ENCODE results near the gene SIRPG.
"Not testable (repeated sequence)": the region's sequence is repeated elsewhere in the genome, so short reads cannot be mapped to it uniquely, and the experiment has no call there.

Gene SIRPG

GRCh38 chr20:1635291-1635979 lies 22.1 kb downstream of the SIRPG start:
- no peak for DNase-seq (ENCODE audit: low spot score)

- no peak for DNase-seq (ENCODE audit: low spot score)
Measured at GRCh38 chr20:1633535-1633934, 24.0 kb downstream of the SIRPG start.

- no peak for DNase-seq (ENCODE audit: low spot score)
Measured at GRCh38 chr20:1632178-1632577, 25.4 kb downstream of the SIRPG start.

GRCh38 chr20:1631309-1632151 lies 26.0 kb downstream of the SIRPG start:
- DNase-seq (ENCODE audit: low spot score), result peak; percentile 12

DNA sequence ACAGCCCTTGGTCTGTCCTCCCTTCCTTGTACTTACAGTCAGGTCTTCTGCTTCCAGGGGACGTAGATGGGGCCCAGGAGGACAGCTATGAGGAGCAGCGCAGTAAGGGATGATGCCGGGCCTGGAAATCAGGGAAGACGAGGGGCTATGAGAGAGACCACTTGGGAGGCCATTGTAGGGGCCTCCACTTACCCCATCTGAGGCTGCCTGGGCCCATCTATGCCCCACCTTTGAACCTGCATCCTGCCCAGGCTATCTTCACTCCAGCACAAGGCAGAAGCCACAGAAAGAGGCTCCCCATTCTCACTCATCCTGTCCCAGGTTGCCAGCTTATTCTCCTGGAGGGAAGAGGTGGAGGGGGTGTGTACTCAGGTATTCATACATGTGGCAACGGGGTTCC lies 27.4 kb downstream of the SIRPG start:
- DNase-seq (ENCODE audit: low spot score), result no peak

DNA sequence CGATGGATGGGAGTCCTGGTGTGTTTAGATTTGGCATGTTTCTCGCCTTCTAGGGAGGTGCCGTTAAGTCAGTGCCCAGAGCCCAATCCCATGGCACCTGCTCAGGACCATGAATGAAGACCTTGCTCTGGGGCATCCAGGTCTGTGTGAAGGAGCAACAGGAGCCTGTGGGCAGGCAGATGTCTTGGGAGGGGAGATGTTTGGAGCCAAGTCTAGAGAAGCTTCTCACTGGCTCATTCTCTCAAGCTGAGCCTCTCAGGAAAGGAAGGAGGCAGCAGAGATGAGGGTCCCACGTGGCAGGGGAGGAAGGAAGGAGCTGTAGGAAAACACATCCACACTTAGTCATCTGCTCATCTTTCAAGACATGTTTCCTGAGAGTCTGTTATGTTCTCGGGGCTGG lies 28.3 kb downstream of the SIRPG start:
- DNase-seq (ENCODE audit: low spot score), result no peak

DNA sequence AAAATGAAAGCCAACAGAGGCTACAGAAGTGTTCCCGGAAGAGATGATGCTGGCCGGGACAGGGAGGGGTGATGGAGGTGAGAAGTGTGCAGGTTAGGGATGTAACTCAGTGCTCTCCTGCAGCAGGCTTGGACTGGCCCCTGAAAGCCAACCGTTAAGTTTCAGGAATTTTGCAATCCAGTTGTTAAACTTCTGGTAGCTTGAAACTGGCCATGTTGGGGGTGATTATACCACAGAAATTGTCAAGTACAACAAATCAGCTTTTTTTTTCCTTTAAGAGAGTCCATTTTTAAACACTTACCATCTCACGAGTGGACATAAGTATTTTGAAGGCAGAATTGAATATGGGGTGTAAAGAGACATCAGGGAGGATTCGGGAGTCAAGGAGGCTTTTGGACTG lies 29.0 kb downstream of the SIRPG start:
- no peak for DNase-seq (ENCODE audit: low spot score)

GRCh38 chr20:1627200-1627550 lies 30.4 kb downstream of the SIRPG start:
- DNase-seq (ENCODE audit: low spot score), result no peak

GRCh38 chr20:1626528-1627199 lies 30.9 kb downstream of the SIRPG start:
- peak; percentile 1 for DNase-seq (ENCODE audit: low spot score)

DNA sequence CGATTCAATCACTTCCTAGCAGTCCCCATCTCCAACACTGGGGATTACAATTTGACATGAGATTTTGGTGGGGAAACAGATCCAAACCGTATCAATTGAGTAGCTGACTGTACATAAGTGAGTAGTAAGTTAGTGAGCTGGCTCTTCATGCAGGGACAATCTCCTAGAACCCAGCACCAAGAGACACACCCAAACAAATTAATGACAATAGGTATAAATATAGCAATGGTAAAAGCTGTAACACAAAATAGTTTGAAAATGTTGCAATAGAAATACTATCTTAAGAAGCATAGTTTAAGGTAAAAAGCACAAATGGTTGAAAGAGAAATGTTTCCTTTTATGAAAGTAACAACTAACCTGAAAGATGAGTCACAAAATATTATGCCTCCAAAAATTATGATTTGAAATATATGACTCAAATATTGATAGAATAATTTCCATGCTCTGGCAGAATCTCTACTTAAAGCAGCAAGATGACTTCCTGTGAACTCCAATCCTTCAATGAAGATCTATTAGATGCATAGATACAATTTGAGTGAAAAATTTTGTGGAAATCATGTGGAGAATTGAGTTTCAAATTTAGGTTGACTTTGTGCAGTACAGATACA lies 32.4 kb downstream of the SIRPG start:
- DNase-seq (ENCODE audit: low spot score), result peak; percentile 0

DNA sequence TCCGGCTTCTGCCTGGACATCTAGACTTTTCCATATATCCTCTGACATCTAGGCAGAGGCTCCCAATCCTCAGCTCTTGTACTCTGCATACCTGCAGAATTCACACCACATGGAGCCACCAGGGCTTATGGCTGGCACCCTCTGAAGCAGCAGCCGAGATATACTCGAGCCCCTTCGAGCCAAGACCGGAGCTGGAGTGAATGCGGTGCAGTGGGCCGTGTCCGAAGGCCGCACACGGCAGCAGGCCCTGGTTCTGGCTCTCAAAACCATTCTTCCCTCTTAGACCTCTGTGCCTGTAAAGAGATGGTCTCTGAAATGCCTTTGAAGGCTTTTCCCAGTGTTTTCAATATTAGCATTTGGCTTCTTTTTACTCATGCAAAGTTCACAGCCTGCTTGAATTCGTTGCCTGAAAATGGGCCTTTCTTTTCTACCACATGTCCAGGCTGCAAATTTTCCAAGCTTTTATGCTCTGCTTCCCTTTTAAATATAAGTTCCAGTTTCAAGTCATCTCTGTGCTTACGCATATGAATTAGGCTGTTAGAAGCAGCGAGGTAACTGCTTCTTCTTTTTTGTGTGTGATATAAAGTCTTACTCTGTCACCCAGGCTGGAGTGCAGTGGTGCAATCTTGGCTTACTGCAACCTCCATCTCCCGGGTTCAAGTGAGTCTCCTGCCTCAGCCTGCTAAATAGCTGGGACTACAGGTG lies 33.9 kb downstream of the SIRPG start:
- DNase-seq (ENCODE audit: low spot score), result no peak

DNA sequence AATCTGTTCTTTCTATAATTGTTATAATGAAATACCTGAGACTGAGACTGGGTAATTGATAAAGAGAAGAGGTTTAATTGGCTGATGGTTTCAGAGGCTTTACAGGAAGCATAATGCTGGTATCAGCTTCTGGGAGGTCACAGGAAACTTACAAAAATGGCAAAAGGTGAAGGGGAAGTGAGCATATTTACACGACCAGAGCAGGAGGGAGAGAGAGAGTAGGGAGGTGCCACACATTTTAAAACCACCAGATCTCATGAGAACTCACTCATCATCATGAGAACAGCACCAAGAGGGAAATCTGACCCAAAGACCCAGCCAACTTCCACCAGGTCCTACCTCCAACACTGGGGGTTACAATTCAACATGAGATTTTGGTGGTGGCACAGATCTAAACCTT lies 35.1 kb downstream of the SIRPG start:
- no peak for DNase-seq (ENCODE audit: low spot score)

GRCh38 chr20:1621316-1621715 lies 36.3 kb downstream of the SIRPG start:
- peak; percentile 0 for DNase-seq (ENCODE audit: low spot score)

DNA sequence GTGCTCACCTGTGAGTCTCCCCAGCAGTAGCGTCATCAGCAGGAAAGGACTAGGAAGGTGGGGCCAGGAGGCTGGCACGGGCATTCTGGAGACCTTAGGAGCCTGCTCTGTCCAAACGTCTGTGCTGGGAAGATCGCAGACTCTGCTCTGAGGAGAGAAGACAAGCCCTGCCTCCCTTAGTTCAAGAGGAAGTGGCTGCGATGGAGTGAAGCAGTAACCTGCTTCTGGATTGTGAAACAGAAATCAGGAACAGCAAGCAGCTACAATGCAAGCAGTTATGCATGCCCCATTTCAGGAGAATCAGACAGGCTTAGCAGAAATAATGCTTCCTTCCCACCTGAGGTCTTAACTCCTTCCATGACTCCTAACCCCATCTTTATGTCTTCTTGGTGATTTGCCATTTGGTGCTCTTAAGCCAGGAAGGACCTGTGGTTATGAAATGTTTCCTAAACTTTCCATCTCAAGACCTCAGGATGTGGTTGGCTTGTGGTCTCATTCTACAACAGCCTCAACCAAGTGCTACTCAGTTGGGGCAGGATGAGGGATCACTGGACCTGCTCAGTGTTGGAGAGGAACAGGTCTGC lies 37.6 kb downstream of the SIRPG start, which contains the start of gene SIRPB1:
TSS of gene SIRPB1 (minus strand) at position 149 of the 584 bp plus-strand sequence. CDS start at position 84, 65 bp downstream.
- peak; percentile 1 for DNase-seq (ENCODE audit: low spot score)

DNA sequence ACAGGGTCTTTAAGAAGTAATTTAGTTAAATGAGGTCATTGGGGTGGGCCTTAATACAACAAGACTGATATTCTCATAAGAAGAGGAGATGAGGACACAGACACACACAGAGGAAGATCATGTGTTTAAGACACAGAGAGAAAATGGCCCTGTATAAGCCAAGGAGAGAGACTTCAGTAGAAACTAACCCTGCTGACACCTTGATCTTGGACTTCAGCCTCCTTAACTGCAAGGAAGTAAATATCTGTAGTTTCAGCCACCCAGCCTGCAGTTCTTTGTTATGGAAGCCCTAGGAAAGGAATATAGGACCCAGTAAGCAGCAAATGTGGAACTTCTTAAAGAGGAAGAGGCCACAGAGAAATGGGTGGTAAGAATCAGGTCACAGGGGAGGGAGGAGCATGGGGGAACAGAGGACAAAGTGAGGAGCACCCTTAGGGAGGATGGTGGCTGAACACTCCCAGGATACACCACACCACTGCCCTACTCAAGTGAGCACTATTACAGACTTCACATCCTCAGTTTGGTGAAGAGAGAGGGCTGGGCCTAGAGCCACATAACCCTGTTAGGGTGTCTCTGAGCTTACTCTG lies 38.5 kb downstream of the SIRPG start:
- DNase-seq (ENCODE audit: low spot score), result peak; percentile 0

- peak; percentile 0 for DNase-seq (ENCODE audit: low spot score)
Measured at GRCh38 chr20:1618479-1618878, 39.1 kb downstream of the SIRPG start.

DNA sequence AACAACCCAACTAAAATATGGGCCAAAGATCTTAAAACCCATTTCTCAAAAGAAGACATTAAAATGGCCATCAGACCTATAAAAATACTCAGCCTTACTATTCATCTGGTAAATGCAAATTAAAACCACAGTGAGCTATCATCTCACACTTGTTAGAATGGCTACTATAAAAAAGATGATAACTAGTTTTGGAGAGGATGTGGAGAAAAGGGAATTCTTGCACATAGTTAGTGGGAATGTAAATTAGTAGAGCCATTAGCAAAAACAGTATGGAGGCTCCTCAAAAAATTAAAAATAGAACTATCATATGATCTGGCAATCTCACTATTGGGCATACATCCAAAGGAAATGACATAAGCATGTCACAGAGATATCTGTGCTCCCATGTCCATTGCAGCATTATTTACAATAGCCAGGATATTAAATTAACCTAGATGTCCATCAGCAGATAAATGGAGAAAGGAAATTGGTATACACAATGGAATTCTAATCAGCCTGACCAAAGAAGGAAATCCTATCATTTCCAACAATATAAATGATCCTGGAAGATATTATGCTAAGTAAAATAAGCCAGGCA lies 40.6 kb downstream of the SIRPG start:
- peak; percentile 0 for DNase-seq (ENCODE audit: low spot score)

- DNase-seq (ENCODE audit: low spot score), result not testable (repeated sequence)
Measured at GRCh38 chr20:1610404-1610803, 47.2 kb downstream of the SIRPG start.

GRCh38 chr20:1608678-1609347 lies 48.8 kb downstream of the SIRPG start:
- DNase-seq (ENCODE audit: low spot score), result not testable (repeated sequence)

DNA sequence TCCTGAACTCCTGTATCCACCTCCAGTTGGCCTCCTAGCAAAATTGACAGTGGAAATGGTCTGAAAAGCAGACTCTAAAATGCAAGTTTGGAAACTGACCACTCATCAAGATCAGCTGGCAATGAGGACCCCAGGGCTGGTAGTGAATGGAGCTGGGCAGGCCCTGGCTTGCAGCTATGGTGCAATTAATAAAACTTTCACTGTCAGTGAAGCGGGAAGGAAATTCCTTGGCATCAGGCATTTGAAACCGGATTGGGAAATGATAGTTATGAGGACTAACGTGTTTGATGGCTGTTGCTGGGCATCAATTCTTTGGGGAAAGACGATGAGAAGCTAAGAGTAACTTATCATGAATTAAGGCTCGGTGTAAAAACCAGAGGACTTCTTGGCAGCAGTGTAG lies 56.8 kb downstream of the SIRPG start:
- DNase-seq (ENCODE audit: low spot score), result no peak
